ENCODE data around the gene ZNF776.

- TF ChIP-seq EZH2phosphoT487 (IDR thresholded peaks at IDR 0.05; ENCODE audit: borderline replicate concordance, low read length): no peak
- no peak for TF ChIP-seq CTCF (conservative IDR thresholded peaks at IDR 0.05; ENCODE audit: low read depth, low read length)
- TF ChIP-seq EZH2 (IDR thresholded peaks at IDR 0.05; ENCODE audit: low read length, unreplicated experiment): no peak
These were observed 37.0 kb upstream of the ZNF776 start for GRCh38 chr19:57709616-57710015.
